SK-N-SH (cell line): Measurements from ENCODE around the gene LIN28B. TPM values are rescaled to one million over a fixed set of nuclear protein-coding genes. Genes with fewer than 3 reads are reported as not detected.

ENCODE experiments used
- CTCF ChIA-PET: fragments of 300-600, 350-600 bp; formaldehyde crosslinking; extraction: SDS; loops from one replicate; lab custom pipeline; 2021; lab: Yijun Ruan, JAX
- POLR2A ChIA-PET: fragments of 350-600 bp; sonication (Branson Sonifier 250); formaldehyde crosslinking; extraction: SDS; loops from one replicate; lab custom pipeline; 2020; ENCODE audit warnings: antibody characterized with exemption, inconsistent platforms; lab: Yijun Ruan, JAX
- DNase-seq: peaks from one replicate; pipeline ENCODE4 v3.0.0; 2012
- H2AFZ ChIP-seq: fragments of 200-600 bp; sonication (generic); 2 replicates; pipeline ENCODE4 v1.8.1; 2016; ENCODE audit warnings: antibody characterized with exemption, mild to moderate bottlenecking, low read depth
- H3F3A ChIP-seq: fragments of 200-600 bp; sonication (generic); replicated peaks from 2 replicates; pipeline ENCODE3; 2016; ENCODE audit warnings: antibody characterized with exemption, mild to moderate bottlenecking; ENCODE audit not compliant: insufficient read depth
- H3K27ac ChIP-seq, 2 experiments: fragments of 200-500 bp in 1 of 2; fragments of 200-600 bp in 1 of 2; sonication (Bioruptor generic) in 1 of 2; sonication (generic), shearing (Covaris generic) in 1 of 2; 2 replicates each; pipeline versions ENCODE4 v1.5.1 to v1.6.1; 2014 to 2016; ENCODE audit warnings: low read depth in 2 of 2, inconsistent platforms in 1 of 2, low read length in 1 of 2, mild to moderate bottlenecking in 1 of 2, mixed read lengths in 1 of 2
- H3K27me3 ChIP-seq: fragments of 200-600 bp; sonication (generic), shearing (Covaris generic); 2 replicates; pipeline ENCODE4 v1.6.1; 2016; ENCODE audit warnings: mixed run types; ENCODE audit not compliant: insufficient read depth
- H3K36me3 ChIP-seq, 2 experiments: fragments of 200-500 bp in 1 of 2; fragments of 200-600 bp in 1 of 2; sonication (Bioruptor generic) in 1 of 2; sonication (generic) in 1 of 2; replicated peaks in 1 of 2; 2 replicates each; pipeline versions ENCODE3 to v1.5.1; 2014 to 2016; ENCODE audit warnings: low read length in 1 of 2, mild to moderate bottlenecking in 1 of 2; ENCODE audit not compliant: insufficient read depth in 2 of 2, control insufficient read depth in 1 of 2
- H3K4me1 ChIP-seq, 2 experiments: fragments of 200-500 bp in 1 of 2; fragments of 200-600 bp in 1 of 2; sonication (Bioruptor generic) in 1 of 2; sonication (generic), shearing (Covaris generic) in 1 of 2; 2 replicates each; pipeline versions ENCODE4 v1.5.1 to v1.6.1; 2014 to 2016; ENCODE audit warnings: low read depth in 1 of 2, low read length in 1 of 2, mixed run types in 1 of 2; ENCODE audit not compliant: insufficient read depth in 2 of 2, control insufficient read depth in 1 of 2
- H3K4me2 ChIP-seq: fragments of 200-600 bp; sonication (generic), shearing (Covaris generic); 2 replicates; pipeline ENCODE4 v1.6.1; 2017; ENCODE audit warnings: mixed run types
- H3K4me3 ChIP-seq, 2 experiments: fragments of 200-500 bp in 1 of 2; fragments of 200-600 bp in 1 of 2; sonication (Bioruptor generic) in 1 of 2; sonication (generic), shearing (Covaris generic) in 1 of 2; 2 replicates each; pipeline versions ENCODE4 v1.5.1 to v1.8.1; 2014 to 2016; ENCODE audit warnings: low read depth in 2 of 2, inconsistent platforms in 1 of 2, low read length in 1 of 2, mild to moderate bottlenecking in 1 of 2, mixed read lengths in 1 of 2, moderate library complexity in 1 of 2
- H3K79me2 ChIP-seq: fragments of 200-600 bp; sonication (generic); 2 replicates; pipeline ENCODE4 v1.8.1; 2017; ENCODE audit warnings: mild to moderate bottlenecking; ENCODE audit not compliant: insufficient read depth
- H3K9ac ChIP-seq: fragments of 200-600 bp; sonication (generic); 2 replicates; pipeline ENCODE4 v1.6.1; 2017; ENCODE audit warnings: mixed run types
- H3K9me2 ChIP-seq: fragments of 200-600 bp; sonication (generic); 2 replicates; pipeline ENCODE4 v1.6.1; 2017; ENCODE audit warnings: mixed run types
- H3K9me3 ChIP-seq: fragments of 200-600 bp; sonication (generic); 2 replicates; pipeline ENCODE4 v1.6.1; 2017; ENCODE audit warnings: mixed run types, mild to moderate bottlenecking, moderate library complexity
- H4K20me1 ChIP-seq: fragments of 200-600 bp; sonication (generic); 2 replicates; pipeline ENCODE4 v1.6.1; 2017; ENCODE audit warnings: mild to moderate bottlenecking, mixed run types; ENCODE audit not compliant: insufficient read depth
- ELF1 ChIP-seq: IDR thresholded peaks from 2 replicates; pipeline ENCODE4 v1.4.0; 2012
- EZH2phosphoT487 ChIP-seq: fragments of 200-600 bp; sonication (generic); IDR thresholded peaks from 2 replicates; pipeline ENCODE4 v1.6.1; 2017; ENCODE audit warnings: low read depth, mixed run types, mild to moderate bottlenecking, antibody characterized with exemption, moderate library complexity, borderline replicate concordance
- FOSL2 ChIP-seq: IDR thresholded peaks from 2 replicates; pipeline ENCODE4 v1.4.0; 2012; ENCODE audit warnings: low read depth, mild to moderate bottlenecking, moderate library complexity, borderline replicate concordance
- IRF3 ChIP-seq: fragments of 150-350 bp; IDR thresholded peaks from 2 replicates; pipeline ENCODE4 v1.6.1; 2016; ENCODE audit warnings: mild to moderate bottlenecking, low read depth, low read length
- NFIC ChIP-seq: IDR thresholded peaks from 2 replicates; pipeline ENCODE4 v1.4.0; 2012; ENCODE audit warnings: borderline replicate concordance
- POLR2AphosphoS5 ChIP-seq: IDR thresholded peaks from 2 replicates; pipeline ENCODE4 v1.6.1; 2012; ENCODE audit warnings: low read depth, low read length
- RAD21 ChIP-seq: IDR thresholded peaks from 2 replicates; pipeline ENCODE4 v1.6.1; 2012; ENCODE audit warnings: mild to moderate bottlenecking, low read length
- RCOR1 ChIP-seq: fragments of 150-350 bp; IDR thresholded peaks from 2 replicates; pipeline ENCODE4 v1.6.1; 2017; ENCODE audit warnings: antibody characterized with exemption, low read length
- REST ChIP-seq: IDR thresholded peaks from 2 replicates; pipeline ENCODE4 v1.6.1; 2012; ENCODE audit warnings: mild to moderate bottlenecking, low read depth, low read length, moderate library complexity
- YY1 ChIP-seq: IDR thresholded peaks from 2 replicates; pipeline ENCODE4 v1.4.0; 2012; ENCODE audit warnings: low read depth, mild to moderate bottlenecking
- WGBS: methylation state at CpG from one replicate; pipeline ENCODE4 v1.1.6; 2017; ENCODE audit warnings: low lambda C conversion rate; 5-methylcytosine and 5-hydroxymethylcytosine counted together
- polyA plus RNA-seq, 3 experiments: library from polyadenylated mRNA; depleted of rRNA; stranded (reverse); fragments of >200 nt; gene quantifications; 2 replicates each; pipeline ENCODE4 v1.2.3, GENCODE V29; 2012
- TF ChIP-seq, protein P1 (sequence below): IDR thresholded peaks from 2 replicates; pipeline ENCODE4 v1.4.0; 2012; ENCODE audit warnings: low read depth, borderline replicate concordance
- TF ChIP-seq, protein P2 (sequence below): IDR thresholded peaks from 2 replicates; pipeline ENCODE4 v1.4.0; 2012; ENCODE audit warnings: low read depth, borderline replicate concordance
- TF ChIP-seq, protein P3 (sequence below): fragments of 200-600 bp; sonication (generic); IDR thresholded peaks from 2 replicates; pipeline ENCODE4 v1.6.1; 2017; ENCODE audit warnings: antibody characterized with exemption, mild to moderate bottlenecking, moderate library complexity

Gene LIN28B
- polyA plus RNA-seq, 1 of the 3 experiments (the other 2 are of a cell fraction) = 0.67 TPM

GRCh38 chr6:105111871-105112270, 155.0 kb downstream of the LIN28B start:
- POLR2A ChIA-PET = no interaction called here

More at GRCh38 chr6:105111871-105112270, 155.0 kb downstream of the LIN28B start:
- Histone ChIP-seq H3K4me1 (peaks cover 0 to 3% of the 10 kb centered on the region in 2 experiments; a peak in 1 of 4 replicates), H3K9me3 (no peaks in the 10 kb centered on the region), H3F3A (no peaks in the 10 kb centered on the region), H3K4me3 (no peak overlapping the region), H3K27ac (no peak overlapping the region), H3K9ac (no peak overlapping the region), H3K27me3 (no peaks in the 10 kb centered on the region), H3K4me2 (no peak overlapping the region), H4K20me1 (no peaks in the 10 kb centered on the region), H3K9me2 (no peaks in the 10 kb centered on the region), H3K79me2 (no peaks in the 10 kb centered on the region), H3K36me3 (peaks cover 28 to 40% of the 10 kb centered on the region in 2 experiments), H2AFZ (no peak overlapping the region)
- DNase-seq = no peak
- CTCF ChIA-PET = interaction anchor here (0.6 to 2.2 kb wide), 2 partner anchors 24 to 678 kb away, joined by 4 to 12 read pairs; no protein-coding TSS in a partner anchor
- TF ChIP-seq RAD21 (no peak), IRF3 (no peak), ELF1 (no peak), YY1 (no peak), REST (no peak), FOSL2 (no peak), EZH2phosphoT487 (no peak), POLR2AphosphoS5 (no peak), RCOR1 (no peak), NFIC (no peak)
- TF ChIP-seq, protein P1, sequence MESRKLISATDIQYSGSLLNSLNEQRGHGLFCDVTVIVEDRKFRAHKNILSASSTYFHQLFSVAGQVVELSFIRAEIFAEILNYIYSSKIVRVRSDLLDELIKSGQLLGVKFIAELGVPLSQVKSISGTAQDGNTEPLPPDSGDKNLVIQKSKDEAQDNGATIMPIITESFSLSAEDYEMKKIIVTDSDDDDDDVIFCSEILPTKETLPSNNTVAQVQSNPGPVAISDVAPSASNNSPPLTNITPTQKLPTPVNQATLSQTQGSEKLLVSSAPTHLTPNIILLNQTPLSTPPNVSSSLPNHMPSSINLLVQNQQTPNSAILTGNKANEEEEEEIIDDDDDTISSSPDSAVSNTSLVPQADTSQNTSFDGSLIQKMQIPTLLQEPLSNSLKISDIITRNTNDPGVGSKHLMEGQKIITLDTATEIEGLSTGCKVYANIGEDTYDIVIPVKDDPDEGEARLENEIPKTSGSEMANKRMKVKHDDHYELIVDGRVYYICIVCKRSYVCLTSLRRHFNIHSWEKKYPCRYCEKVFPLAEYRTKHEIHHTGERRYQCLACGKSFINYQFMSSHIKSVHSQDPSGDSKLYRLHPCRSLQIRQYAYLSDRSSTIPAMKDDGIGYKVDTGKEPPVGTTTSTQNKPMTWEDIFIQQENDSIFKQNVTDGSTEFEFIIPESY = no peak
- TF ChIP-seq, protein P2, sequence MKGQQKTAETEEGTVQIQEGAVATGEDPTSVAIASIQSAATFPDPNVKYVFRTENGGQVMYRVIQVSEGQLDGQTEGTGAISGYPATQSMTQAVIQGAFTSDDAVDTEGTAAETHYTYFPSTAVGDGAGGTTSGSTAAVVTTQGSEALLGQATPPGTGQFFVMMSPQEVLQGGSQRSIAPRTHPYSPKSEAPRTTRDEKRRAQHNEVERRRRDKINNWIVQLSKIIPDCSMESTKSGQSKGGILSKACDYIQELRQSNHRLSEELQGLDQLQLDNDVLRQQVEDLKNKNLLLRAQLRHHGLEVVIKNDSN = no peak
- TF ChIP-seq, protein P3, sequence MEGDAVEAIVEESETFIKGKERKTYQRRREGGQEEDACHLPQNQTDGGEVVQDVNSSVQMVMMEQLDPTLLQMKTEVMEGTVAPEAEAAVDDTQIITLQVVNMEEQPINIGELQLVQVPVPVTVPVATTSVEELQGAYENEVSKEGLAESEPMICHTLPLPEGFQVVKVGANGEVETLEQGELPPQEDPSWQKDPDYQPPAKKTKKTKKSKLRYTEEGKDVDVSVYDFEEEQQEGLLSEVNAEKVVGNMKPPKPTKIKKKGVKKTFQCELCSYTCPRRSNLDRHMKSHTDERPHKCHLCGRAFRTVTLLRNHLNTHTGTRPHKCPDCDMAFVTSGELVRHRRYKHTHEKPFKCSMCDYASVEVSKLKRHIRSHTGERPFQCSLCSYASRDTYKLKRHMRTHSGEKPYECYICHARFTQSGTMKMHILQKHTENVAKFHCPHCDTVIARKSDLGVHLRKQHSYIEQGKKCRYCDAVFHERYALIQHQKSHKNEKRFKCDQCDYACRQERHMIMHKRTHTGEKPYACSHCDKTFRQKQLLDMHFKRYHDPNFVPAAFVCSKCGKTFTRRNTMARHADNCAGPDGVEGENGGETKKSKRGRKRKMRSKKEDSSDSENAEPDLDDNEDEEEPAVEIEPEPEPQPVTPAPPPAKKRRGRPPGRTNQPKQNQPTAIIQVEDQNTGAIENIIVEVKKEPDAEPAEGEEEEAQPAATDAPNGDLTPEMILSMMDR = no peak
- WGBS = 95% methylated on average over 2 of the region's 2 CpGs
